Umbilical cord (tissue), 2 donors: ENCODE results near the gene TRIM29. TPM values are rescaled to one million over a fixed set of nuclear protein-coding genes. Genes with fewer than 3 reads are reported as not detected.

Experiments used
- DNase-seq: peaks from one replicate; pipeline ENCODE4 v3.0.0-alpha.2; 2015; ENCODE audit warnings: low spot score
- total RNA-seq: library from RNA; depleted of rRNA; stranded (reverse); fragments of >200 nt; gene quantifications from one replicate; pipeline ENCODE4 v1.2.3, GENCODE V29; 2014; ENCODE audit warnings: low replicate concordance; ENCODE audit not compliant: insufficient read depth

The TRIM29 gene
- total RNA-seq, 1 donor from 2014 or later: 39.7 TPM

DNA sequence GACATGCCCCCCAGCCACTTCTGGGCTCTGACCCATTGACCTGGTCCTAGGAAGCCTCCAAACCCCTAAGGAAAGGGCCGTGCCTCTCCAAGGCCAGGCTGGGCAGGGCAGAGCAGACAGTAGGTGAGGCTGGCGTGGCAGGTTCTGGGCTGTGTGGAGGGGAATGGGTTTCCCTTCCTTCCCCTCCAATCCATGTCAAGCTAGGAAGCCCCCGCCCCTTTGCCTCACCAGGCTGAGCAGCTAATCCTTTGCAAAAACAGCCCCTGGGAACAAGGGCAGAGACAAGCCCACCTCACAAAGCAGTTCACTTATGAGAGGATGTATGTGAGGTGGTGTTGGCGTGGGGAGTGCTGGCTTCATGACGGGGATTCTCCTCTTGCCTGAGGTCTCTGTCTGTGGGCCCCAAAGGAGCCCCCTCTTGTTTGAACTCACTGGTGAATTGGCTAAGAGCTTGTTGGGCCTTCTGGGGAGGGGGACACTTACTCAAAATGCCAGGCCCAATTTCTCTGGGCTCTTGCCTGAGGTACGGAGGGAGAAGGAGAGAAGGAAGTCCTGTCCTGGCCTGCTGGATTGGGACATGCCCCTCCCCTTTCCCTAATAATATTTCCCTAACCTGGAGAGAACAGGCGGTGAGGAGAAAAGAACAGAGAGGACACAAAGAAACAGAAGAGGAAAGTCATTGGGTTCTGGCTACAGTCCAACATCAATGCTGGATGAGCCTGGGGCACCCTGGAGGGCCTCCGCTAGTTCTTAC, 1.6 kb upstream of the TRIM29 start:
- no peak for DNase-seq

- DNase-seq: no peak
Measured at GRCh38 chr11:120137187-120137610, 714 bp downstream of the TRIM29 start.

DNA sequence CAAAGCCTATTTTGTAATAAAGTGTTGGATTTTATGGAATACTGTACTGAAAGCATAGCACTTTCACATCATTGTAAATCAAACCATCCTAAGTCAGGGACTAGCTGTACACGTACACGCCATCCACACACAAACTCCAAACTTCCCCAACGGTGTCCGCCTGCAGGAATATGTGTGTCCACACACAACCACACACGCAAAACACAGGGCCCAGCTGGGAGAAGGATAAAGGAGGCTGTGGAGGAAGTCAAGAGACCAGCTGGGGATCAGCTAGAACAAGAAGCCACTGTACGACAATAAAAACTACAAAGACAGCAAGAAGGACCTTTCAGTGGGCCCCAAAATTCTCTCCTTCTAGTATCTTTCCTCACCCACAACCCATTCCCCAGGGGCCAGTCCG, 1.6 kb downstream of the TRIM29 start:
- no peak for DNase-seq

- DNase-seq: no peak
Measured at GRCh38 chr11:120135838-120136237, 2.1 kb downstream of the TRIM29 start.

- no peak for DNase-seq
Measured at GRCh38 chr11:120134931-120135228, 3.0 kb downstream of the TRIM29 start.

GRCh38 chr11:120134106-120134930, 3.6 kb downstream of the TRIM29 start:
- DNase-seq: no peak

DNA sequence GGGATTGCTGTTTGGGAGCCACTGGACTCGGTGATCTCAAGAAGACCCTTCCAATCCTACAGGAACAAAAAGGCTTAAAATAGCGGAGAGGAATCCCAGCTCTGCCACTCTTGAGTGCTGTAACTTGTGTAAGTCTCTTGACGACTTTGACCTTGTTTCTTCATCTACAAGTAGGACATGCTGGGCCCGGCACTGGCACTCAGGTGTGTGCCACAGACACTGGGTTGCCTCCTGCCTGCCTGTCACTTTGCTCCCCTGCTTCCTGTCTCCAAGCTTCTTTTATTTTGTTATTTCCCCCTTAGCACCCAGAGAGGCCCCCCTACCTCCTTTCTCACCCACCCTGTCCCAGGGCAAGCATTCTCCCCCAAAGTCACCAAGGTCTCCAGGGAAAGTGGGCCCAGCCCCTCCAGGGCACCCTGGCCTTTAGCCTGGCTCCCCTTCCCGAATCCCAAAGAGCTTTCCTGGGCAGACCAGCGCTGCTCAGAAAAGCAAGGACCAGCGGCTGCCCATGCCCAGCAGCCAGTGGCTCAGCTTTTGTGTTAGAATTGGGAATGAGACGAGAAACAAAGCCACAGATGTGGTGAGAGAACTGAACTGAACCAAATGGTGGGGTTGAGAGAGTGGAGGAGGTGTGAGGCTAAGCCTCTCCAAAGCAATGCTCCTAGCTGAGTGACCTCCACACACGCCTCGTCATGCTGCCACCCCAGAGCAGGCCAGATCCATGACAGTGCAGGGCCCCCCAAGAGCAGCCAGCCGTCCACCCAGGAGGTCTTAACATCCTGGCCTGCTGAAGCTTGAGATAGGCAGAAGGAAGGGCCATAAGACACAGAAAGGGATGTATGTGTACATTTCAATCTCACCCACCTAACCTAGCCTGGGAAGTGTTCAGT, 4.5 kb downstream of the TRIM29 start:
- DNase-seq: no peak

- no peak for DNase-seq
Measured at GRCh38 chr11:120132645-120133185, 5.2 kb downstream of the TRIM29 start.

DNA sequence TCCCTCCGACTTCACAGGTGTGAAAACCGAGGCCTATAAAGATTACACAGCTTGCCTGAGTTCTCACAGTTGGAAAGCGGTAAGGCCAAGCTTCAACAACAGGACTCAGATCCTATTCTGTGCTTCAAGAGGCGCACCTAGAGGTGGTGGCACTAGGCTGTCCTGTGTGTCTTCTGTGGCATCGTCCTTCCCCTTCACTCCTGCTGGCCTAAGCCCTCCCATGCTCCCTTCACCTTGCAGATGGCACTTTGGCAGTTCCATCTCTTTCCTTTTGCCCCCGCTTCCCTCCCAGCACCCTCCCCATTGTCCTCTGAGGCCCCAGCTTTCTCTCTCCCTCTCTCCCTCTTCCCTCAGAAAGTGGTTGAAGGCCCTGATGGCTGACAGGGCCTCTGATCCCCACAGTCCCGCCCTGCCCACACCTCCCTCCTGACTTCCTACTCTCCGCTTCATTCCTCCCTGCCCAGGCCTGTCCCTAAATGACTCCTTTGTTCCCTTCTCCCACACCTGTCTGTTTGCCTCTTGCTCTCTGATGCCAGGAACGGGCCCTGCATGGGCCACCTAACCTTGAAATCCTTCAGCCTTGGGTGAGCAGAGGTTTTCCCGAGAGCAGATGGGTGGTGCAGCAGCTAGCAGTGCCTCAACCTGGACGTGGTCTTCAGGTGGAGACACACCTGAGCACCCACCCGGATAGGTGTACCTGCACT, 5.8 kb downstream of the TRIM29 start:
- no peak for DNase-seq

DNA sequence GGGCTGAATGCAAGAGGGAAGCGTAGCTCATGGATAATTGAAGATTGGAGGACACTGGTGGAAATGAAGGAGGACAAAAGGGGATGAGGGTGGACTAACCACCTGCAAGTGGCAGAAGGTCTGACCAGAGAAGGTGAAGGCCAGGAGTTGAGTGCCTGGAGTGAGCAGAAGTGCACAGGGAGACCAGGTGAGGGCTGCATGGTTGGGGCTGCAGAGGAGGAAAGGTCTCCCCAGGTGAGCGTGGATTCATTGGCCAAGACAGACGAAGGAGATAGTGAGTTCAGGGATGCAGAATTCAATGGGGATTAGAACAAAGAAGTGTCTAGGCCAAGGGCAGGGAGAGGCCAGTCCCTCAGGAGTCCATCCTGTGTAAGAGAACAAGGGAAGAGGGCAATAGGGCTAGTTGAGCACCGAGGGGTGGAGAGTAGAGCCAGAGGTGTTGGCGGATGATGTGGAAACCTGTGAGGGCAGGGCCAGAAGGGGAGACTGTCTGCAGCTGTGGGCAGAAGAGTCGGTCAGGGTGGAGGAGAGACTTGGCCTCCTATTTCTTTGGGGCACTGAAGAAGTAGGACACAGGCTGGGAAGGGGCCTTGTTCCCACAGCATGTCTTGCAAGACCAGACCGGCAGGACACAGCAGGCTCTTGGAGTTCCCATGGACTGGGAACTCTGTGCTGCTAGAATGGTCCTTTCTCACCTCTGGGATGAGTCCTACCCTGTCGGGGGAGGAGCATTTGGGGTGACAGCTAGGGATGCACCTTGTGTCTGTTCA, 6.7 kb downstream of the TRIM29 start:
- no peak for DNase-seq

DNA sequence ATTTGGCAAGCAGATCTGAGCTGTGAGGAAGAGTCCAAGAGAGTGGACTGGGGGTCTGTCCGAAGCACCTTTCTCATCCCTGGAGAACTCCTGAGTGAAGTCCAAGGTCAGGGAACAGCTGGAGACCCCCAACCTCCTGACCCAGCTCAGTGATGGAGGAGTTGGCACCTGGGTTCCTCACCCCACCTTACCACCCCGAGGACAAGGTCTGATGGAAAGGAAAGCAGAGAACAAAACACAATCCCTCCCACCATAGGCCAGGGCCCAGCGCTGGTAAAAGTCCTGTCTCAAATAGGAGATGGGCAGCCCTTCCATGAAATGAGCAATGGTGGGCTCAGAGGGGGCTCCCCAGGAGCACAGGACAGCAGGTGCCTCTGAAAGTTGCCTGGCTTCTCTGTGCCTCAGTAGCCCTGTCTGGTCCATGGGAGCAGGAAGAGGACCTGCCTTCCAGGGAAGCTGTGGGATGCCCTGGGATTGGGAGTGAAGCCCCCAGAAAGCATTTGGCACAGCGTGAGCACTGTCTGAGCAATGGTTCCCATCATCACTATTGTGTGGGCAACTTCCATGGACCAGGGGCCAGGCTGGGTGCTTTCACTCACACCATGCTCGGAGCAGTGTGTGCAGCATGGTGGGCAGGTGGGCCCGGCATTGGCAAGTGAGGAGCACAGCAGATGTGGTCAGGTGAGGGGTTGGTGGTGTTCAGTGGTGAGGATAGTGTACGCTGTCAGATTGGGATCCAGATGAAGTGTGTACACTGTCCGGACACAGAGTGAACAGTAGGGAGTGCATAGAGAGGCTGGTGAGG, 7.5 kb downstream of the TRIM29 start:
- DNase-seq: no peak

GRCh38 chr11:120129570-120129969, 8.3 kb downstream of the TRIM29 start:
- DNase-seq: no peak

DNA sequence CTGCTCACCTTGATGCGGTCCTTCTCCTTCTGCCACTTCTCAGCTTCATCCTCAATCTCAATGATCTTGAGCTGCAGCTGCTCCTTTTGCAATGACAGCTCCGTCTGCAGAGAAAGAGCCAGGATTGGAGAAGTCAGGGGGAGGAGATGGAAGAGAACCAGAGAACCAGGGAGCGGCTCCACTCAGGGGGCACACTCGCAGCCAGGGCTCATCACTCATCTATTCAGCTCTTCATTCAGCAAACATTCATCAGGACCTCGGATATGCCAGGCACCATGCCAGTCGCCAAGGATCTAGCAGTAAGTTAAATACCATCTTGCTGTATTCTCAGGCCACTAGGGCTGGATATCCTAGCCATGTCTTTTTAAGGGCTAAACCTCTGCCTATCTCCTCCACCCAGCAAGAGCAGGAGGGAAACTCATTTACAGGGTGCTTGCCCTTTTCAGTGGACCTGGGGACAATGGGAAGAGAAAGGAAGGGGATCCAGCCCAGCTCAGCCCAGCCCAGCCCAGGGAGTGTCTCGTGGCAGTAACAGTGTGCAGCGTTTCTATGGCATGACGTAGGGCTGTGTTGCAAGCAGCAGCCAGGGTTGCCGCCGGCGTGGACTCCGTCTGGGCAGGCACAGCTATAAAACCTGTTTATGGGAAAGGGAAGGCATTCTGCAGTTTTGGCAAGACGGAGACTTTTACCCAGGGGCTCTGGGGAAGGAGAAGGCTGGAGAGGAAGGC, 9.4 kb downstream of the TRIM29 start:
- peak; percentile 94 for DNase-seq

GRCh38 chr11:120127236-120127635, 10.7 kb downstream of the TRIM29 start:
- DNase-seq: no peak

GRCh38 chr11:120126620-120127019, 11.3 kb downstream of the TRIM29 start:
- no peak for DNase-seq

GRCh38 chr11:120125509-120125908, 12.4 kb downstream of the TRIM29 start:
- no peak for DNase-seq

DNA sequence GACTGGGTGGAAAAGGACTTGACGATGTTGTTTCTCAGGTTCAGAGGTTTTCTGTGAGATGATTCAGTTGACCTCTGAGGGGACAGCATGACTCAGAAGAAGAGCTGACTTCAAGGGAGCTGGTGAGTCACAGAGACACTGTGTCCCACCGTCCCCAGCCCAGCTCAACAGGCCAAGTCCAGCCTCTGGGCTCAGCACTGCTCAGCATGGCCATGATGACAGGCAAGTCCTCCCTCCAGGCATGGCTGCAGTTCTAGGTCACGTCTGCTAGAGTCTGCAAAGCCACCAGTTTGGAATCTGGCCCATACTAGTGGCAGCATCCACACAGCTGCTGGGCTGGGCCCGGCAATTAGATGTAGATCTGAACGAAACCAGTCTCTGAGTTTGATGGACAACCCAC, 12.9 kb downstream of the TRIM29 start:
- no peak for DNase-seq

GRCh38 chr11:120124355-120124754, 13.6 kb downstream of the TRIM29 start:
- no peak for DNase-seq

- DNase-seq: no peak
Measured at GRCh38 chr11:120123946-120124345, 14.0 kb downstream of the TRIM29 start.
